Fibroblast of the aortic adventitia (primary cell): ENCODE measurements around the gene ZNF280B. TPM values are rescaled to one million over a fixed set of nuclear protein-coding genes. Genes with fewer than 3 reads are reported as not detected.
"Not testable (repeated sequence)": the region's sequence is repeated elsewhere in the genome, so short reads cannot be mapped to it uniquely, and the experiment has no call there.

ENCODE experiments used
- DNase-seq: peaks from one replicate; pipeline ENCODE4 v3.0.0-alpha.2; 2010; ENCODE audit warnings: low read depth
- H3K4me3 ChIP-seq: 2 replicates; pipeline ENCODE4 v1.5.1; 2011; ENCODE audit warnings: low read depth, mild to moderate bottlenecking, control low read depth, low read length, moderate library complexity
- CTCF ChIP-seq: IDR thresholded peaks from 2 replicates; pipeline ENCODE4 v1.5.1; 2011; ENCODE audit warnings: mild to moderate bottlenecking, low read length, control low read depth, inconsistent platforms; ENCODE audit not compliant: insufficient read depth
- total RNA-seq: library from RNA; depleted of rRNA; stranded (reverse); fragments of >200 nt; gene quantifications from 2 replicates; pipeline ENCODE4 v1.2.3, GENCODE V29; 2012; ENCODE audit warnings: low replicate concordance

ZNF280B gene
- total RNA-seq, 1 donor: 0.45 TPM

- no peak for TF ChIP-seq CTCF
- peak; percentile 4 for DNase-seq
- peak overlapping the region; percentile 76 for H3K4me3 ChIP-seq
Measured at GRCh38 chr22:22507743-22508273, 734 bp downstream of the ZNF280B start.

- no peak for TF ChIP-seq CTCF
- no peak overlapping the region for H3K4me3 ChIP-seq
- DNase-seq: no peak
Measured at GRCh38 chr22:22506736-22507135, 1.8 kb downstream of the ZNF280B start.

- TF ChIP-seq CTCF: no peak
- DNase-seq: no peak
- no peak overlapping the region for H3K4me3 ChIP-seq
Measured at GRCh38 chr22:22498267-22498666, 10.3 kb downstream of the ZNF280B start.

GRCh38 chr22:22491589-22491988, 17.0 kb downstream of the ZNF280B start:
- not testable (repeated sequence) for H3K4me3 ChIP-seq, DNase-seq

GRCh38 chr22:22488736-22489135, 19.8 kb downstream of the ZNF280B start:
- no peak for TF ChIP-seq CTCF
- no peak for DNase-seq
- H3K4me3 ChIP-seq: no peak overlapping the region

- no peak overlapping the region for H3K4me3 ChIP-seq
- DNase-seq: no peak
- TF ChIP-seq CTCF: no peak
Measured at GRCh38 chr22:22487869-22488597, 20.5 kb downstream of the ZNF280B start.

GRCh38 chr22:22487059-22487458, 21.5 kb downstream of the ZNF280B start:
- no peak overlapping the region for H3K4me3 ChIP-seq
- DNase-seq: no peak
- TF ChIP-seq CTCF: no peak
